Measurements from ENCODE around the gene TULP1. TPM values are rescaled to one million over a fixed set of nuclear protein-coding genes. Genes with fewer than 3 reads are reported as not detected.

The TULP1 gene
- total RNA-seq, 2 experiments from 2014 or later, result not detected

DNA sequence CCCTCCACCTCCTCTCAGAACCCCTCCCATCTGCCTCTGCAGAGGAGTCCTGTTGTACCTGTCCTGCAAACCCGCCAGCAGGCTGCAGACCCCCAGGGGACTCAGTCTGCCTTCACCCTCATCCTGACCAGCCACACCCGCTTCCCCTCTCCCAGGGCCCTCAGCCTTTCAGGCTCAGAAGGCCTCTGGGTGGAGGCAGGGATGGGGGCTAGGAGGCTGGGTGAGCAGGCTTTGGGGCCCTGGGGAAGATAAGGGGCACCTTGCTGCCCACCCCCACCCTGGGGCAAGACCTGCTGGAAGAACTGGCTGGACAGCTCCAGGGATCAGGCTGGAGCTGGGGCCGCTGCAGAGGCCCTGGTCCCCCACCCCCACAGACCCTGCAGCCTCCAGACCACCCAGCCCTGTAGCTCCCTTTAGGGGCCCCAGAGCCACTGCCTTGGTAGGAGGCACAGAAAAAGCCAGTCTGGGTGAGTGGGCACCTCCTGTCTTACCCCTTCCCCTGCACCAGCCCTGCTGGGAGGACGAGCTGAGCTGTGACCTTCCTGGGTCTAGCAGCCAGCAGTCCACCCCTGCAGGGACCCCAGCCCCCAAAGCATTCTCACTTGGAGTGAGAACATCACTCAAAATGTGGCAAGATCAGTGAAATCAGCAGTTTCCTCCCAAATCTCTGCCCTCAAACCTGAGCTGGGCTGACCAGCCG, 21.0 kb downstream of the TULP1 start:
- TF ChIP-seq, protein P1, sequence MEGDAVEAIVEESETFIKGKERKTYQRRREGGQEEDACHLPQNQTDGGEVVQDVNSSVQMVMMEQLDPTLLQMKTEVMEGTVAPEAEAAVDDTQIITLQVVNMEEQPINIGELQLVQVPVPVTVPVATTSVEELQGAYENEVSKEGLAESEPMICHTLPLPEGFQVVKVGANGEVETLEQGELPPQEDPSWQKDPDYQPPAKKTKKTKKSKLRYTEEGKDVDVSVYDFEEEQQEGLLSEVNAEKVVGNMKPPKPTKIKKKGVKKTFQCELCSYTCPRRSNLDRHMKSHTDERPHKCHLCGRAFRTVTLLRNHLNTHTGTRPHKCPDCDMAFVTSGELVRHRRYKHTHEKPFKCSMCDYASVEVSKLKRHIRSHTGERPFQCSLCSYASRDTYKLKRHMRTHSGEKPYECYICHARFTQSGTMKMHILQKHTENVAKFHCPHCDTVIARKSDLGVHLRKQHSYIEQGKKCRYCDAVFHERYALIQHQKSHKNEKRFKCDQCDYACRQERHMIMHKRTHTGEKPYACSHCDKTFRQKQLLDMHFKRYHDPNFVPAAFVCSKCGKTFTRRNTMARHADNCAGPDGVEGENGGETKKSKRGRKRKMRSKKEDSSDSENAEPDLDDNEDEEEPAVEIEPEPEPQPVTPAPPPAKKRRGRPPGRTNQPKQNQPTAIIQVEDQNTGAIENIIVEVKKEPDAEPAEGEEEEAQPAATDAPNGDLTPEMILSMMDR (IDR thresholded peaks at IDR 0.05), result no peak
- no peaks in the 10 kb centered on the region for H3K9me3 Mint-ChIP-seq
- H3K36me3 Mint-ChIP-seq (ENCODE audit: low read depth), result no peaks in the 10 kb centered on the region
- peaks cover 14% of the 10 kb centered on the region for H3K4me1 ChIP-seq (ENCODE audit: insufficient read depth, low read length)
- H3K27ac ChIP-seq (ENCODE audit: low read depth in 1 of 2, low read length in 2 of 2), result no peak overlapping the region
- ATAC-seq (ENCODE audit: poor library complexity), result no peak
- intact Hi-C loops (cut with DNase I, micrococcal nuclease), result no loop called here
- CTCF ChIA-PET, result no interaction called here
- H3K9me3 ChIP-seq (ENCODE audit: control insufficient read depth in 1 of 2, insufficient read depth in 1 of 2, low read length in 2 of 2), result no peaks in the 10 kb centered on the region
- POLR2A ChIA-PET, result interaction anchor here (0.6 kb wide), 1 partner anchor 969 kb away, joined by 3 read pairs; no protein-coding TSS in a partner anchor
- no peak for DNase-seq
- H3K36me3 ChIP-seq (ENCODE audit: insufficient read depth, low read length), result no peaks in the 10 kb centered on the region
- no peaks in the 10 kb centered on the region for H3K27me3 Mint-ChIP-seq
- no peak overlapping the region for H3K4me3 Mint-ChIP-seq
- no peak overlapping the region for H3K4me3 ChIP-seq (ENCODE audit: low read length)
- H3K27ac Mint-ChIP-seq, result no peak overlapping the region
- peaks cover 18% of the 10 kb centered on the region for H3K4me1 Mint-ChIP-seq (ENCODE audit: low read depth)
- H3K27me3 ChIP-seq (ENCODE audit: control insufficient read depth in 1 of 2, insufficient read depth in 2 of 2, low read length in 2 of 2), result no peaks in the 10 kb centered on the region

DNA sequence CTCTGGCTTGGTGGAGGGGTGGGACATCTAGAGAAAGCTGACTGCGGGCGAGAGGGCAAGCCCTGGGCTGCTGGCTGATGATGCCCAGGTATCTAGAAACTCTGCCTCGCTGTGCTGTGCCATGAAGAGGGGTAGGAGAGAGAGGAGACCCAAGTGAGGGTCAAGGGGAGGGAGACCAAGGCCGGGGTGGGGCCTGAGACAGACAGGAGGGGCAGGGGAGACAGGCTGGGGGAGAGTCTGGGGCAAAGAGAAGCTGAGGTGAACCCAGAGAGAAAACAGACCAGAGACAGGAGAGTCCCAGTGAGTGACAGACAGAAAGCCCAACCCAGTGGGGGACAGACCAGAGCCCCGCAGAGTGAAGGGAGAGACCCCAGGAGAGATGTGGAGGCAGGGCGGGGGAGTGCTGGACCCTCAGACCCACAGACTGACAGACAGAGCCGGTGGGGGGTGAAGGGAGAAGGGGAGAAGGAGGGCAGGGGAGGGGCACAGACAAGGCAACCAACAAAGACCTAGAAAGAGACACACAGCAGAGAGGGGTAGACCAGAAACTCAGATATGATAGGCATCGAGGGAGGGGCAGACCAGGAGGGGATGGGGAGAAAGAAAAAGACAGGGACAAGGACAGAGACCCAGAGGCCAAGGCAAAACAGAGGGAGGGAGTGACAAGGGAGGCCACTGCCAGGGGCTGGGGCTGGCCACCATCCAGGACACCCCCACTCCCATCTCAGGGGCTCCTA, 21.7 kb downstream of the TULP1 start:
- intact Hi-C loops (cut with DNase I, micrococcal nuclease), result no loop called here
- H3K4me1 ChIP-seq (ENCODE audit: insufficient read depth, low read length), result peaks cover 14% of the 10 kb centered on the region
- ChIA-PET POLR2A (no interaction called here), CTCF (no interaction called here)
- TF ChIP-seq, protein P1 (IDR thresholded peaks at IDR 0.05), result no peak
- Mint-ChIP-seq H3K4me1 (ENCODE audit: low read depth) (peaks cover 18% of the 10 kb centered on the region), H3K9me3 (no peaks in the 10 kb centered on the region), H3K4me3 (no peak overlapping the region), H3K27me3 (no peaks in the 10 kb centered on the region), H3K27ac (no peak overlapping the region), H3K36me3 (ENCODE audit: low read depth) (no peaks in the 10 kb centered on the region)
- no peak for DNase-seq
- no peaks in the 10 kb centered on the region for H3K9me3 ChIP-seq (ENCODE audit: control insufficient read depth in 1 of 2, insufficient read depth in 1 of 2, low read length in 2 of 2)
- ATAC-seq (ENCODE audit: poor library complexity), result no peak
- H3K27ac ChIP-seq (ENCODE audit: low read depth in 1 of 2, low read length in 2 of 2), result no peak overlapping the region
- no peak overlapping the region for H3K4me3 ChIP-seq (ENCODE audit: low read length)
- H3K27me3 ChIP-seq (ENCODE audit: control insufficient read depth in 1 of 2, insufficient read depth in 2 of 2, low read length in 2 of 2), result no peaks in the 10 kb centered on the region
- H3K36me3 ChIP-seq (ENCODE audit: insufficient read depth, low read length), result no peaks in the 10 kb centered on the region

DNA sequence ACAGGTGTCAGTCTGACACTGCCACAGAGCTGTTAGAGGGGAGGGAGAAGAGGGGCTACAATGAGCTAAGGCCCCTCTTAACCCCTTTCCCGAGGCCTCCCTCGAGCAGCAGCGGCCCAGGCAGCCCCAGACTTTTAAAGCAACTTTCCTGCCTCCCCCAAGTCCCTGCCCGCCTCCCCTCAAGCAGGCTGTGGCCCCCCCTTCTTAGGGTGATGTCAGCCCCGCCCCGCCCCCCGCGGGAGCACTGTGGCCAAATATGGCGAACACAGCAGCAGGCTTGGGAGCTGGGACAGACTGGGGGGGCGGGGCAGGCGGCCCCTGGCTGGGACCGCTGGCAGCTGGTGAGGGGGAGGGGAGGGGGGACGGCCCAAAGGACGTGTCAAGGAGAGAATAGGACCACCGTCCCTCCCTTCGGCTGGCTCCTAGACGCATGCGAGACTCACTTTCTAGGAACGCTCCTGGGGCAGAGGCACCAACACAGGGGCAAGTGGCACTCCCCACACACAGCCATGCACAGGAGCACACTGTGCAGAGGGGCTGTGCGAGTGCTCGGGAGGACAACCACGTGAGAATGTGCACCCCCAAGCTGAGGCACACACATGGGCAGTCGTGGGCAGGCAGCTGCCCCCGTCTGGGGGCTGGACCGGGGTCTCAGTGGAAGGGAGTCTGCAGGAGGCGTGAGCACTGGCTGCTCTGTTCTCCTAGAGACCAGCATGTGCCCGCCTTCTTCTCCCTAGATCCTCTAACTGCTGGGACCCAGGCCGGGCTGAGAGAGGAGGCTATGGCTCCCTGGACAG, 22.5 kb downstream of the TULP1 start:
- ChIA-PET POLR2A (no interaction called here), CTCF (no interaction called here)
- intact Hi-C loops (cut with DNase I, micrococcal nuclease), result no loop called here
- DNase-seq (no peak), ATAC-seq (ENCODE audit: poor library complexity) (no peak)
- H3K36me3 ChIP-seq (ENCODE audit: insufficient read depth, low read length), result no peaks in the 10 kb centered on the region
- TF ChIP-seq, protein P1 (IDR thresholded peaks at IDR 0.05), result no peak
- no peaks in the 10 kb centered on the region for H3K27me3 ChIP-seq (ENCODE audit: control insufficient read depth in 1 of 2, insufficient read depth in 2 of 2, low read length in 2 of 2)
- H3K9me3 Mint-ChIP-seq, result no peaks in the 10 kb centered on the region
- H3K27ac ChIP-seq (ENCODE audit: low read depth in 1 of 2, low read length in 2 of 2), result no peak overlapping the region
- H3K27me3 Mint-ChIP-seq, result no peaks in the 10 kb centered on the region
- peaks cover 17% of the 10 kb centered on the region for H3K4me1 Mint-ChIP-seq (ENCODE audit: low read depth)
- no peaks in the 10 kb centered on the region for H3K9me3 ChIP-seq (ENCODE audit: control insufficient read depth in 1 of 2, insufficient read depth in 1 of 2, low read length in 2 of 2)
- H3K4me1 ChIP-seq (ENCODE audit: insufficient read depth, low read length), result peaks cover 14% of the 10 kb centered on the region
- no peak overlapping the region for H3K27ac Mint-ChIP-seq
- no peak overlapping the region for H3K4me3 Mint-ChIP-seq
- no peak overlapping the region for H3K4me3 ChIP-seq (ENCODE audit: low read length)
- no peaks in the 10 kb centered on the region for H3K36me3 Mint-ChIP-seq (ENCODE audit: low read depth)

All from CD4-positive, alpha-beta T cell (primary cell).